Measurements from ENCODE around the gene REC8. TPM values are rescaled to one million over a fixed set of nuclear protein-coding genes. Genes with fewer than 3 reads are reported as not detected.
A peak's percentile ranks its signal among the peaks of the same experiment; 100 is the strongest.

The REC8 gene
- total and polyA plus RNA-seq, 2 of the 13 experiments (the other 11 are each of a cell fraction or from before 2014, with no cell fraction given) = 3.4 to 14.7 TPM

- TF ChIP-seq ZNF784 (CRISPR knock-in tag; IDR thresholded peaks at IDR 0.05; ENCODE audit: borderline replicate concordance) (peak; percentile 78; the same call in 1 of the 2 replicates), ZNF740 (CRISPR knock-in tag; IDR thresholded peaks at IDR 0.05) (peak; percentile 91), SSRP1 (CRISPR knock-in tag; IDR thresholded peaks at IDR 0.05) (peak; percentile 15; the same call in 1 of the 2 replicates), ARID4A (CRISPR knock-in tag; IDR thresholded peaks at IDR 0.05; ENCODE audit: borderline replicate concordance) (no peak), FLYWCH1 (CRISPR knock-in tag; IDR thresholded peaks at IDR 0.05) (no peak), MEIS1 (CRISPR knock-in tag; IDR thresholded peaks at IDR 0.05; ENCODE audit: borderline replicate concordance) (peak; percentile 96), HIVEP1 (CRISPR knock-in tag; IDR thresholded peaks at IDR 0.05) (peak; percentile 5; the same call in 1 of the 2 replicates), KDM4B (CRISPR knock-in tag; IDR thresholded peaks at IDR 0.05) (peak; percentile 96), ARID2 (CRISPR knock-in tag; IDR thresholded peaks at IDR 0.05; ENCODE audit: borderline replicate concordance) (peak; percentile 99), MLXIP (CRISPR knock-in tag; IDR thresholded peaks at IDR 0.05; ENCODE audit: borderline replicate concordance) (peak; percentile 33), ZNF790 (CRISPR knock-in tag; IDR thresholded peaks at IDR 0.05; ENCODE audit: borderline replicate concordance) (no peak), RCOR2 (CRISPR knock-in tag; IDR thresholded peaks at IDR 0.05) (no peak), SATB2 (CRISPR knock-in tag; IDR thresholded peaks at IDR 0.05) (peak; percentile 84; the same call in 1 of the 2 replicates), MEIS2 (CRISPR knock-in tag; IDR thresholded peaks at IDR 0.05) (peak; percentile 41; the same call in 1 of the 2 replicates), ZMYM4 (CRISPR knock-in tag; IDR thresholded peaks at IDR 0.05) (no peak)
- TF ChIP-seq, protein P1, sequence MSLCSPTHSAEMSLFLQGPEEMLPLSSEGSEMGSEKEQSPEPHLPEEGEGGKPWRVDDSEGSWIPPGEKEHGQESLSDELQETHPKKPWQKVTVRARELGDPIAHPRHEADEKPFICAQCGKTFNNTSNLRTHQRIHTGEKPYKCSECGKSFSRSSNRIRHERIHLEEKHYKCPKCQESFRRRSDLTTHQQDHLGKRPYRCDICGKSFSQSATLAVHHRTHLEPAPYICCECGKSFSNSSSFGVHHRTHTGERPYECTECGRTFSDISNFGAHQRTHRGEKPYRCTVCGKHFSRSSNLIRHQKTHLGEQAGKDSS (CRISPR knock-in tag; IDR thresholded peaks at IDR 0.05; ENCODE audit: borderline replicate concordance, low read depth) = peak; percentile 90; the same call in 1 of the 2 replicates
- TF ChIP-seq, protein P2, sequence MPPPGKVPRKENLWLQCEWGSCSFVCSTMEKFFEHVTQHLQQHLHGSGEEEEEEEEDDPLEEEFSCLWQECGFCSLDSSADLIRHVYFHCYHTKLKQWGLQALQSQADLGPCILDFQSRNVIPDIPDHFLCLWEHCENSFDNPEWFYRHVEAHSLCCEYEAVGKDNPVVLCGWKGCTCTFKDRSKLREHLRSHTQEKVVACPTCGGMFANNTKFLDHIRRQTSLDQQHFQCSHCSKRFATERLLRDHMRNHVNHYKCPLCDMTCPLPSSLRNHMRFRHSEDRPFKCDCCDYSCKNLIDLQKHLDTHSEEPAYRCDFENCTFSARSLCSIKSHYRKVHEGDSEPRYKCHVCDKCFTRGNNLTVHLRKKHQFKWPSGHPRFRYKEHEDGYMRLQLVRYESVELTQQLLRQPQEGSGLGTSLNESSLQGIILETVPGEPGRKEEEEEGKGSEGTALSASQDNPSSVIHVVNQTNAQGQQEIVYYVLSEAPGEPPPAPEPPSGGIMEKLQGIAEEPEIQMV (CRISPR knock-in tag; IDR thresholded peaks at IDR 0.05; ENCODE audit: low read depth) = peak; percentile 99
These were observed 30.6 kb upstream of the REC8 start, which contains the start of gene EMC9 (continued) for GRCh38 chr14:24141097-24141880.

Data from HepG2 (cell line).